ENCODE measurements around the gene FEZ2. TPM values are rescaled to one million over a fixed set of nuclear protein-coding genes. Genes with fewer than 3 reads are reported as not detected.

Gene FEZ2
- total RNA-seq, 1 donor from 2014 or later: 43.5 TPM

DNA sequence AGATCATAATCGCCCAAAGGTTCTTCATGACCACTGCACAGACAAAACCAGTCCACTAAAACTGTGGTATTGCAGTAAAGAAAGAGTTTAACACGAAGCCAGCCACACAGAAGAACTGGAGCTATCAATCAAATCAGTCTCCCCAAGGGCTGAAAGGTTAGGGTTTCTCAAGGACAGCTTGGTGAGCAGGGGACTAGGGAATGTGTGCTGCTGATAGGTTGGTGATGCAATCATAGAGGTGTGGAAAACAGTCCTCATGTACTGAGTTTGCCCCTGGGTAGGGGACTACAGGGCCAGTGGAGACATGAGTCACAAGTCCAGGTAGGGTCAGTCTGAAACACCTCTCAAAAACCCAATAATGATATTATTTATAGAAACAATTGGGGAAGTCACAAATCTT, 27.3 kb upstream of the FEZ2 start:
- DNase-seq (ENCODE audit: low read depth, low spot score): no peak
- TF ChIP-seq, protein P1, sequence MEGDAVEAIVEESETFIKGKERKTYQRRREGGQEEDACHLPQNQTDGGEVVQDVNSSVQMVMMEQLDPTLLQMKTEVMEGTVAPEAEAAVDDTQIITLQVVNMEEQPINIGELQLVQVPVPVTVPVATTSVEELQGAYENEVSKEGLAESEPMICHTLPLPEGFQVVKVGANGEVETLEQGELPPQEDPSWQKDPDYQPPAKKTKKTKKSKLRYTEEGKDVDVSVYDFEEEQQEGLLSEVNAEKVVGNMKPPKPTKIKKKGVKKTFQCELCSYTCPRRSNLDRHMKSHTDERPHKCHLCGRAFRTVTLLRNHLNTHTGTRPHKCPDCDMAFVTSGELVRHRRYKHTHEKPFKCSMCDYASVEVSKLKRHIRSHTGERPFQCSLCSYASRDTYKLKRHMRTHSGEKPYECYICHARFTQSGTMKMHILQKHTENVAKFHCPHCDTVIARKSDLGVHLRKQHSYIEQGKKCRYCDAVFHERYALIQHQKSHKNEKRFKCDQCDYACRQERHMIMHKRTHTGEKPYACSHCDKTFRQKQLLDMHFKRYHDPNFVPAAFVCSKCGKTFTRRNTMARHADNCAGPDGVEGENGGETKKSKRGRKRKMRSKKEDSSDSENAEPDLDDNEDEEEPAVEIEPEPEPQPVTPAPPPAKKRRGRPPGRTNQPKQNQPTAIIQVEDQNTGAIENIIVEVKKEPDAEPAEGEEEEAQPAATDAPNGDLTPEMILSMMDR (conservative IDR thresholded peaks at IDR 0.05): no peak
- H3K4me1 Mint-ChIP-seq: no peaks in the 10 kb centered on the region
- no peak overlapping the region for H3K4me3 Mint-ChIP-seq
- H3K36me3 Mint-ChIP-seq (ENCODE audit: low read depth): peaks cover under 1% of the 10 kb centered on the region
- peaks cover 6% of the 10 kb centered on the region for H3K9me3 Mint-ChIP-seq
- H3K27me3 Mint-ChIP-seq (ENCODE audit: low read depth): no peaks in the 10 kb centered on the region
- no peak overlapping the region for H3K27ac Mint-ChIP-seq (ENCODE audit: unreplicated experiment)

DNA sequence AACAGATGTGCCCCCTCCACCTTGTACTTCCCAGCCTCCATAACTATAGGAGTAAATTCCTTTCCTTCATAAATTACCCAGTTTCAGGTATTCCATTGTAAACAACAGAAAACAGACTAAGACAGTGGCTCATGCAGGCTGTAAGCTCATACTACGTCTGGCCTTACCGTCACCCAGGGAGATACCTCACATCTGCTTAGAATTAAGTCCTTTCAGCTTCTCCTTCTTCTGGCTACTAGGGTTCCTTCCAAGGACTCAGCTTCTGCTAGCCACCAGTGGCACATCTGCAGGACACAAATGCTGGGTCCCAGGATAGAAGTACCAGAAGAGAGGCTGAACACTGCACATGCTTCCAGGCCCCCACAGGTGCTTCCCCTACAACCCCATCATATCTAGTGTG, 22.4 kb upstream of the FEZ2 start:
- Mint-ChIP-seq H3K4me3 (no peak overlapping the region), H3K36me3 (ENCODE audit: low read depth) (no peaks in the 10 kb centered on the region), H3K9me3 (no peaks in the 10 kb centered on the region), H3K27me3 (ENCODE audit: low read depth) (no peaks in the 10 kb centered on the region), H3K4me1 (no peaks in the 10 kb centered on the region), H3K27ac (ENCODE audit: unreplicated experiment) (no peak overlapping the region)
- TF ChIP-seq, protein P1 (conservative IDR thresholded peaks at IDR 0.05): no peak
- no peak for DNase-seq (ENCODE audit: low read depth, low spot score)

DNA sequence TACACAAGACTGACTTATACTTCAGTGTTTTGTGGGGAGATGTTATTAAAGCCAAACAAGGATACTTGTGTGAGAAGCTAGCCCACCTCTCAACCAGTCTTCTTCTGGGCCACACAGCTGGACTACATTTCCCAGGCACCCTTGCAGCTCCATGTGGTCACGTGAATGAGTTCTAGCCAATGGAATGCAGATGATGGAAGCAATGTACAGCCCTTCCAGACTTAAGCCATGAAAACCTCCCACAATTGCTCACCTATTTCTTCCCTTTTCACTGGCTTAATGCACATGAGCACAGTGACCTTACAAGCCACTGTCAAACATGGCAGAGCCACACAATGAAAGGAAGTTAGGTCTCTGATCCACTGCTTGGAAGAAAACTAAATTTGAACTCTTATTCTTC, 20.4 kb upstream of the FEZ2 start:
- TF ChIP-seq, protein P1 (conservative IDR thresholded peaks at IDR 0.05): no peak
- Mint-ChIP-seq H3K36me3 (ENCODE audit: low read depth) (no peaks in the 10 kb centered on the region), H3K9me3 (no peaks in the 10 kb centered on the region), H3K4me3 (no peak overlapping the region), H3K4me1 (no peaks in the 10 kb centered on the region), H3K27ac (ENCODE audit: unreplicated experiment) (no peak overlapping the region), H3K27me3 (ENCODE audit: low read depth) (no peaks in the 10 kb centered on the region)
- peak; percentile 47 for DNase-seq (ENCODE audit: low read depth, low spot score)

DNA sequence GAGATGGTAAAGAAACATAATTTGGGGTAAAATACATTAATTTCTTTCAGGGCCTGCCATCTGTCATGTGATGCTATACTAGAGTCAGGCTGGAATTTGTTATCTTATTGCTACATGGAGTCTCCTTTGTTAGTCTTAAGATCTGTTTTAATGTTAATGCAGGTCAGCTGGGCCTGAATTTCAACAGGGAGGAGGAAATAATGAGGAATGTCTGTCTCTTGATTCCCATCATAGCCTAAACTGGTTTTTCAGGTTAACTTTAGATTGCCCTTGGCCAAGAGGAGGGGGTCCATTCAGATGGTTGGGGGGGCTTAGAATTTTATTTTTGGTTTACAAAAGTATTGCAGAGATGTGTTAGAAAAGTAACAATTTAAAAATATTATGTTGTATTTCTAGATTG, 19.0 kb upstream of the FEZ2 start:
- Mint-ChIP-seq H3K4me3 (no peak overlapping the region), H3K36me3 (ENCODE audit: low read depth) (no peaks in the 10 kb centered on the region), H3K4me1 (no peaks in the 10 kb centered on the region), H3K27ac (ENCODE audit: unreplicated experiment) (no peak overlapping the region), H3K27me3 (ENCODE audit: low read depth) (no peaks in the 10 kb centered on the region), H3K9me3 (no peaks in the 10 kb centered on the region)
- TF ChIP-seq, protein P1 (conservative IDR thresholded peaks at IDR 0.05): no peak
- no peak for DNase-seq (ENCODE audit: low read depth, low spot score)

DNA sequence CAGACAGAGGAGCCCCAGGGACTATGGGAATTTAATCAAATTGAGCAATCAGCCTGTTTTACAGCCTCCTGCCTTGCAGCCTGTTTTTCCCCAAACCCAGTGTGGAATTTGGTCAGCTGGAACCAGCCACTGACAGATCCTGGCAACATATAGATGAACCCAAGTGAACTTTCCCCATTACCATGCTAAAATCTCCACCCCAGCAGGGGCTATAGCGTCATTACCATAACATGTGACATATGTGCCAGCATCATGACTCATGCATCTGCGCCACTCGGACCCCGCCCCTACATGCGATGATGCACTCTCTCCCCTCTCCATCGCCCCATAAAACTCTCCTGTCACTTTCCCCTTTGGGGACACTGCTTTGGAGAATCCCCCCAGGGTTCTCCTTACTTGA, 17.3 kb upstream of the FEZ2 start:
- no peaks in the 10 kb centered on the region for H3K27me3 Mint-ChIP-seq (ENCODE audit: low read depth)
- DNase-seq (ENCODE audit: low read depth, low spot score): no peak
- H3K27ac Mint-ChIP-seq (ENCODE audit: unreplicated experiment): no peak overlapping the region
- H3K9me3 Mint-ChIP-seq: no peaks in the 10 kb centered on the region
- no peaks in the 10 kb centered on the region for H3K36me3 Mint-ChIP-seq (ENCODE audit: low read depth)
- TF ChIP-seq, protein P1 (conservative IDR thresholded peaks at IDR 0.05): no peak
- no peaks in the 10 kb centered on the region for H3K4me1 Mint-ChIP-seq
- H3K4me3 Mint-ChIP-seq: no peak overlapping the region

DNA sequence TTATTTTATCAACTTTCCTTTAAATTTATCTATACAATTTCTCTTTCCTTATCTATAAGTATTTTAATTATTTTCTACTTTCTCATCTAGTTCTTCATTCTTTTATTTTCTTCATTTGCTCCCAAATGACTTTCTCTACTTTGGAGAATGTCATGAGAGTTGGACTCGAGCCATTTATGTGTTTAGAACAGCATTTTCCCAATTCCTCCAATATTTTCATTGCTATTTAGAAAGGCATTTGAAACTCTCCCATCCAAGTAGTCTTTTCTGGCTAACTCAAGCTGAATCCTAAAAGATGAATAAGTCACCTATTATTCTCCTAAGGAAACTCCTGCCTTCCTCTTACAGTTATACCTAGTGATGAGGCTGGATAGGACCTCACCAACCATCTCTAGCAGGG, 15.8 kb upstream of the FEZ2 start:
- Mint-ChIP-seq H3K9me3 (no peaks in the 10 kb centered on the region), H3K27me3 (ENCODE audit: low read depth) (no peaks in the 10 kb centered on the region), H3K27ac (ENCODE audit: unreplicated experiment) (no peak overlapping the region), H3K36me3 (ENCODE audit: low read depth) (no peaks in the 10 kb centered on the region), H3K4me1 (no peaks in the 10 kb centered on the region), H3K4me3 (no peak overlapping the region)
- TF ChIP-seq, protein P1 (conservative IDR thresholded peaks at IDR 0.05): no peak
- no peak for DNase-seq (ENCODE audit: low read depth, low spot score)

All from neural crest cell (in vitro differentiated cells).